GM18870 (cell line): ENCODE data around the gene RHOD.

Experiments used
- ATAC-seq: cut with Tn5 transposase; IDR thresholded peaks from one replicate; pipeline ENCODE4 v1.9.1; 2021; ENCODE audit warnings: moderate library complexity; ENCODE audit not compliant: unreplicated experiment

Gene RHOD

DNA sequence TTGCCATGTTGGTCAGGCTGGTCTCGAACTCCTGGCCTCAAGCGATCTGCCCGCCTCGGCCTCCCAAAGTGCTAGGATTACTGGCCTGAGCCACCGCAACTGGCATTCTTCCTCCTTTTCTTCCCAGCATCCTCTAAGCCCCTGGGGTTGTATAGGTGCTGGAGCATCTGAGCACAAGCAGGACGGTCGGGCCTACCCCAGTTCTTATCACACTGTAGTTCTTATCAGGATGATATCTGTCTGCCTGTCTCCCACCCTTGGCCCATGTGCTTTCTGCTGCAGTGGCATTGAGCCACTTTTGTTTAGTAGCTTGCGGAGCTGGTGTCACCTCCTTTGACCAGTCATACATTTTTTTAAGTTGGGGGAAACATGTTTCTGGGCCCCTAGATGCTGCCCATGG lies 1.9 kb downstream of the RHOD start:
- ATAC-seq: no peak

GRCh38 chr11:67059671-67060070 lies 3.0 kb downstream of the RHOD start:
- ATAC-seq: no peak

DNA sequence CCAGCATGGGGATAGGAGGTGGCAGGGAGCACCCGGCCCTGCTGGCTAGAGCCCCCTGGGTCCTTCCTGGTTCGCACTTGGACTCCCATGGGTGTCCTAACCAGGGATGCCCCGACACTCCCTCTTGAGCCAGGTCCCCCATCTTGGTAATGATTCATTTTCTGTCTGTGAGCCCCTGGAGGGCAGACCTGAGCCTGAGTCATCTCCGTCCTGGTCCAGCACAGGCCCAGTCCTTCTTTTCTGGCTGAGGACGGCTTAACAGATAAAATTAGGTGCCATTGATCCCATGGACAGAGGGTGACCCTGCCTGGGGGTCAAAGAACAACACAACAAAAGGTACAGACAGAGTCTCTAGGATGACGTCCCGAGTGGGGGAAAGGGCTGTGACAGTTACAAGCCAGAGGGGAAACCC lies 3.5 kb downstream of the RHOD start:
- no peak for ATAC-seq

DNA sequence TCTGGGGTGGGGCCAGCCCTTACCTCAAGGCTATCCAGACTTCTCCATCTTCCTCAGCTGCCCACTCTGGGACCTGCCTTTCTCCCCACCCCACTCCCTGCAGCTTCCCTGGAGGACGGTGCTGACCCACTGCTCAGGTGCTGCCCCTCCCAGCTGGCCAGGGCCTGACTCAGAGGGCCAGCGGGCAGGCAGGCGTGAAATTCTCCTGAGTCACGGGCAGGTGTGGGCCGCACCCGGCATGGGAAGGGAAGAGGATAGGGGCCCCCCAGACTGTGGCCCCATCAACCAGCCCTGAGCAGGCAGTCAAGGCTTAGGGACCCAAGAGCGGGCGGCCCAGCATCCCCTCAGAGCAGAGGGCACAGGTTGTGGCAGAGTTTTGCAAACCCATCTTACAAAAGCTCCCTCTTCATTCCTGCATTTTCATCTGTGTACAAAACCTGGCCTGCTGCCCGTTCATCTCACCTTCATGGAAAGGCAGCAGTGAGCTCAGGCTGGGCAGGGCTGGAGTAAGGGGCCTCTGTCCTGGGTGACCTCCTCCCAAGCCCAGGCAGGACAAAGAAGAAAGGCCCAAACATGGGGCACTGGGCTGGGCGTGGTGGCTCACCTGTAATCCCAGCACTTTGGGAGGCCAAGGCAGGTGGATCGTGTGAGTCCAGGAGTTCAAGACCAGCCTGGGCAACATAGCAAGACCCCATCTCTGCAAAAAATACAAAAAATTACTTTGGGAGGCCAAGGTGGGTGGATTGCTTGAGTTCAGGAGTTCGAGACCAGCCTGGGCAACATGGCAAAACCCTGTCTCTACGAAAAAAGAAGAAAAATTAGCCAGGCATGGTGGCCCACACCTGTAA lies 6.1 kb downstream of the RHOD start:
- ATAC-seq: no peak

DNA sequence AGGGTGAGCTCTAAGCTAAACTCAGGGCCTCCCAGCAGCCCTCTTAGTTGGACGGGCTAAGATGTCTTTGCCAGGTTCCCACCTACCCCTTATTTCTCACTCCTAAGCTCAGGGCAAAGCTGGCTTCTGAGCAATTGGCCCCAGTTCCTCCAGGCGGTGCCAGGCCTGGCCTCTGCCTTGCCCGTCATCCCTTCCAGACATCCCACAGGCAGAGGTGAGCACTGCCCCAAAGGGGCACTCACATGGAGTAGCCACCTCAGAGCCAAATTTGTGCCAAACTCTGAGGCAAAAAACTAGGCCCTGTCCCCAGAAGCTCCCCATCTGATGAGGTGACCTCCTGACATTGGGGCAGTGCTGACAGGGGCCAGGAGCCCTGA lies 9.7 kb downstream of the RHOD start:
- ATAC-seq: no peak

DNA sequence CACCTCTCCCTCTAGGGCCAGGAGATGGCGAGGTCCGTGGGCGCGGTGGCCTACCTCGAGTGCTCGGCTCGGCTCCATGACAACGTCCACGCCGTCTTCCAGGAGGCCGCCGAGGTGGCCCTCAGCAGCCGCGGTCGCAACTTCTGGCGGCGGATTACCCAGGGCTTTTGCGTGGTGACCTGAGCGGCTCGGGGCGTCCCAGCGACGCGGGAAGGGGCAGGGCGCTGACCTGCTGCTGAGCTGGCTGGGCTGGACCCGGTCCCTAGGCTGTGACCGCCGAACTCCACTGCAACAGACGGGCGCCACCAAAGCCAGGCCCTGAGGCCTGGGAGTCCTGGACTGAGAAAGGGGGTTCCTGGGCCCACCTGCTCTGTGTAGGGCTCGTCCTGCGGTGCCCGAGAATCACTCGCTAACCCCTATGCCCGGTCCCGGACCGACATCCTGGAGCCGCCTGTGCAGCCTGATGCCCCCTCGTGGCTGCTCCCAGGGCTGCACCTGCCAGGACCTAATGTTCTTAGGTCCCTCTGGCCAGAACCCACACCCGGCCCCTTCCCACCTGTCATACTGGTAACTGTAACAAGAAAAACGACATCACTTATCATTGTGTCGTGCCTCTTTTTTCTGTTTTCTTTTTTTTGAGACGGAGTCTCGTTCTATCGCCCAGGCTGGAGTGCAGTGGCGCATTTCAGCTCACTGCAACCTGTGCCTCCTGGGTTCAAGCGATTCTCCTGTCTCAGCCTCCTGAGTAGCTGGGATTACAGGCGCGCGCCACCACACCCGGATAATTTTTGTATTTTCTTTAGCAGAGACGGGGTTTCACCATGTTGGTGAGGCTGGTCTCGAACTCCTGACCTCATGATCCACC lies 15.0 kb downstream of the RHOD start:
- no peak for ATAC-seq

DNA sequence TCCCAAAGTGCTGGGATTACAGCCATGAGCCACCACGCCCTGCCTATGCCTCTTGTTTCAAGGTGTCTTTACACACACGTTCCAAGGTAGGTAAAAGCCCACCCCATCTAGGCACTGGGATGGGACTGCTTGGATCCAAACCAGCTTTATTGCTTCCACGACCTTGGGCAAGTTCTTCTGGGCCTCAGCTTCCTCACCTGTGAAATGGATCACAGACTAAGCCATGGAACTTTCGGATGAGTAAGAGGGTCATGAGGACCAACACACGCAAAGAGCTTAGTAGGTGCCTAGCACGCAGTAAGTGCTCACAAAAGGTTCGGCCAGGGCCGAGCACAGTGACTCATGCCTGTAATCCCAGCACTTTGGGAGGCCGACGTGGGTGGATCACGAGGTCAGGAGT lies 15.6 kb downstream of the RHOD start:
- no peak for ATAC-seq

DNA sequence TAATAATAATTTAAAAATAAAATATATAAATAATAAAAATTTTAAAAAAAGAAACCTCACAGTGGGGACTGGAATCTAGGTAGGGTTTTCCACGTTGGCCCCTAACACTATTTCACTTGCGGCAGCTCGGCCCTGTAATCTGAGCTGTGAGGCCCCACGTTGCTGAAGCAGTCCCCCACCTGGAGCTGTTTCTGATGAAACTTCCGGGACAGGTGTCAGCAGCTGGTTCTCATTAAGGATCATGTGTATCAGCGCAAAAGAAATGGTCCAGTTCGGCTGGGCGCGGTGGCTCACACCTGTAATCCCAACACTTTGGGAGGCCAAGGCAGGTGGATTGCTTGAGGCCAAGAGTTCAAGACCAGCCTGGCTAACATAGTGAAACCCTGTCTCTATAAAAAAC lies 17.3 kb downstream of the RHOD start:
- ATAC-seq: no peak

DNA sequence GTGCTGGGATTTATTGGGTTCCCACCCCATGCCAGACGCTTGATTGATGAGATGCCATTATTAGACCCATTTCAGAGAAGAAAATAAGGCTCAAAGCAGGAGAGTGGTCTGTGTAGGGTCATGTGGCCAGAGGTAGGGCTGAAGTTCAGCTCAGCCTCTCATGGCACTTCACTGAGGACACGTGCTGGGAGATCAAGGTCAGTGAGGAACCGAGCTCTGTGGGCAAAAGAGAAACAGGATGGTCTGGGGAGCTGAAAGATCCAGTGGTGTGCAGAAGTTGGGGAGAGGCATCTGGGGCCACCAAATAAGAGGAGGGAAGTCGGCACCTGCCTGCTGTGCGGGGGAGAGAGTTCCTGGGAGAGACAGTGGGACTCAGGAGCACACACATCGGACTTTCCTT lies 19.6 kb downstream of the RHOD start:
- no peak for ATAC-seq

GRCh38 chr11:67079065-67079705 lies 22.5 kb downstream of the RHOD start:
- no peak for ATAC-seq

DNA sequence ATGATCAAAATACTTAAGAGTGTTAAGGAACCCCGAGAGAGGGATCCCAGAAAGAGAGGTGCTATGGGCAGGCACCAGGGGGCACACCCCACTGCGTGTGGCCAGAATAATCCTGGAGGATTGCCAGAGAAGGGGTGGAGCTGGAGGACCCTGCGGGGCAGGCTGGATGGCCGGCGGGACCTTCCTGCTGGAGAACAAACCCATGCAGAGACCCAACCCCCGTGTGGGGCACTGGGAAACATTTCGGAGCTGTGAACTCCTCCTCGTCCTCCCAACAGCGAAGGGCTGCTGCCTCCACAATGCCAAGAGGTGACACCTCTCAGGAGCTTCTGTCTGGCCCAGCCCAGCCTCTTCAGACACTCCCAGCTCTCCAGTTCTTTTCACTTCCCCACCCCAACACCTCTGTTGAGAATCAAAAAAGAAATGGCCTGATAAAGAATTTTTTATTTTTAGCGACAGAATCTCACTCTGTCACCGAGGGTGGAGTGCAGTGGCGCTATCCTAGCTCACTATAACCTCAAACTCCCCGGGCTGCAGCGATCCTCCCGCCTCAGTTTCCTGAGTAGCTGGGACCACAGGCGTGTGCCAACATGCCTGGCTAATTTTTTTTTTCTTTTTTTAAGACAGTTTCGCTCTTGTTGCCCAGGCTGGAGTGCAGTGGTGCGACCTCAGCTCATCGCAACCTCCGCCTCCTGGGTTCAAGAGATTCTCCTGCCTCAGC lies 25.6 kb downstream of the RHOD start:
- ATAC-seq: no peak

GRCh38 chr11:67083786-67084366 lies 27.2 kb downstream of the RHOD start:
- ATAC-seq: no peak

- no peak for ATAC-seq
These were observed 29.0 kb downstream of the RHOD start for GRCh38 chr11:67085617-67086016.

- ATAC-seq: no peak
These were observed 34.1 kb downstream of the RHOD start for GRCh38 chr11:67090717-67091116.

- ATAC-seq: no peak
These were observed 38.5 kb downstream of the RHOD start for GRCh38 chr11:67095214-67095507.

DNA sequence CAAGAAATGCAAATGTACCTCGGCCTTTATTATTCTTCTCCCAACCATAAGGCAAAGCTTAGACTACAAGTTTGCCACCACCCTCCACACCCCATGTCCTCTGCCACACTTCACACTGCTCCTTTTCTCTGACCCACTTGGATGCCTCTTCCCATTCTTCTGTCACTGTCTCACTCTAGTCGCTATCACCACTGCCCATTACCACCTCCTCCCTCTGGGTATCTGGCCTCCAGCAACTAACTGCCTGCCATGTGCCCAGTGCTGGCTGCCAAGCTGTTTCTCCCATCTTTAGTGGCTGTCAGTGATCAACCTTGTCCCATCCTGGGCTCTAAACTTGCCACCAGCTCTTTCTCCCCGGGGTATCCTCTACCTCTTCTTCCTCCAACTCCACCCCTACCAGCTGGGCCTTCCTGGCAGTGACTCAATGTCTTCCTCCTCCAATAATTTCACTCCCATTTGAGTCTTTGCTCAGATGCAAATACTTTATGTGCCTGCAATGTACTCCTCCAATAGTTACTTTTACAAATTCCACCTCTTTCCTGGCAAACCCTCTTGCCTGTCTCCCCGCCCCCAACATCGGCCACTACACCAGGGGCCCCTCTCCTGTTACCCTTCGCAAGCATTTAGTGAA lies 42.3 kb downstream of the RHOD start:
- no peak for ATAC-seq

DNA sequence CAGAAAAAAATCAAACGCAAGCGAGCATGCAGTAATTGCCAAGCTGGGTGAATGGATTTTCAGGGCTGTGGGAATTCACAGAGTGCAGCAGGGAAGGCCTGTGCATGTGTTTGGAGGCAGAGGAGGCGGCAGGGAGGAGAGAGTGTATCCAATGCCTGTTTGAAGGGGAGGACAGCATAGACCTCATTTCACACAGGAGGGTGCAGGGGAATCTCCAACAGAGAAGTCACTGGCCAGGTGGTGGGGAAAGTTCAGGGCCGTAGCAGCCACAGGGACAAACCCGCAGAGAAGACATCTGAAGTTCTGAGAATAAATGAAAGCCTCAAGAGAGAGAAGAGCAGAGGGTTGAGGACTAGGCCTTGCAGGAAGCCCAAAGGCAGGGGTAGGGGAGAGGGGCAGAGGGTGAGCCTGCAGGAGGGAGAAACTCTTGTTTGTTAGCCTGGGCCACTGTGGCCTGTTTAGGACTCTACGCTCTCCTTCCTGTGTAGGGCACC lies 43.2 kb downstream of the RHOD start:
- no peak for ATAC-seq

GRCh38 chr11:67102664-67103063 lies 46.0 kb downstream of the RHOD start:
- no peak for ATAC-seq

DNA sequence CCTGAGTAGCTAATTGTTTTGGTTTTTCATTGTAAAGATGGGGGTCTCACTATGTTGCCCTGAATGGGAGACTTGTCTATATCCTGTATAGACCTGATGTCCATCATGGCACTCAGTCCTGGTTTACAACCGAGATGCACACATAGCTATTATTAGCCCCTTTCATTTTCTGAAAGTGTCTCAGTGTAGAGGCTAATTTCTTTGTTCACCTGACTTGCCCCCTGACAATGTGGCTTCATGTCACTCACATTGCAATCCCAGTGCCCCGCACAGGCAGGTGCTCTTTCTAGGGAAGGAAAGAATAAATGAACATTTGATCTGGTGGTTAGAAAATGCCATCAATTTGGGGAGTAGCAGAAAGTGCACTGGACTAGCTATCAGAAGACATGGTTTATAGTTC lies 49.3 kb downstream of the RHOD start:
- no peak for ATAC-seq

DNA sequence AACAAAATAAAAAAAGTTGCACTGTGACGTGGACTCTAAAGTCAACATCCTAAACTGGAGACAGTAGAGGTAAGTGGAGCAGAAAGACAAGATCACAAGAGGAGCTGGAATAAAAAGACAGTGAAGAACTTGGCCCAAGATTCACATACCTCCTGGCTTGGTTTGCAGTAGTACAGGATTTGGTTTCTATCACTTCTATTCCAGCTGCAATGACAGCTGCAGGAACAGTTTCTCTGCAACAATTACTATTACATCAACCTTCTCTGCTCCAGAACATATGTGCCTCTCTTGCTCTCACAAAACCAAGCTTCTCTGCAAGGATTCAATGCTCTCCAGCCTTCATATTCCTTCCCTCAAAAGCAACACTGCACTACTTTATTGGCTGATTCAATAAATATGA lies 54.6 kb downstream of the RHOD start:
- ATAC-seq: no peak
